ENCODE measurements around the gene TANC1.

TANC1 gene

DNA sequence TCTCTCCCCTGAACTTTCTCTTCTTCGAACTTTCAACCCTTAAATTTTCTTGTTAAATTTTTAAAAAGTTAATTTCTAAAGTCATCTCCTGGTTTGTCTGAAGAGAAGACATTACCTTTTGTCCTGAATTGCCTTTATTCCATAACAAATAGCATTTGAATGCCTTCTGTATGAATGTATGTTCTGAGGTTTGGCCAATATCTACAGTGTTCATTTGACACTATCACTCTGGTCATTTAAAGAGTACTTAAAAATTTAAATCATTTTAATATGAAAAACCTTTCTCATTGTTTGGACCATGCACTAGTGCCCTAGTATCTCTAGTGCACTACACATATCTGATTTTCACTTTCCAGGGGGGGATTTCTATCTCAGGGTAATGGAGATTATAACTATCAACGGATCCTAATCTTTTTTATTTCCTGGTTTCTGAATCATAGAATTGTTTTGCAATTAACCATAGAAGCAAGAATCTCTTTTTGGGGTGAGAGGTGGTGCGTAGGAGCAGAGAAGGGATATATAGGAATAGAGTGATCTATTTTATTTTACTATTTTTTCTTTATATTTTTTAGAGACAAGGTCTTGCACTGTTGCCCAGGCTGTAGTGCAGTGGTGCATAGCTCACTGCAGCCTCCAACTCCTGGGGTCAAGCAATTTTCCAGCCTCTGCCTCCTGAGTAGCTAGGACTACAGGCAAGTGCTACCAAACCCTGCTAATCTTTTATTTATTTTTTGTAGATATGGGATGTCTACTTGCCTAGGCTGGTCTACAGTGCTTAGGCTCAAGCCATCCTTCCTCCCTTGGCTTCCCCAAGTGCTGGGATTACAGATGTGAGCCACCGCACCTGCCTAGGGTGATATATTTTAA is 25.5 kb downstream of the TANC1 start:
- H3K36me3 ChIP-seq (ENCODE audit: control insufficient read depth, insufficient read depth, low read length) = no peaks in the 10 kb centered on the region
- H3K4me1 ChIP-seq (ENCODE audit: control insufficient read depth, insufficient read depth, low read length) = peaks cover 7% of the 10 kb centered on the region
- no peak overlapping the region for H3K27ac ChIP-seq (ENCODE audit: insufficient read depth, low read depth, low read length, poor library complexity, severe bottlenecking)
- no peak overlapping the region for H3K4me3 ChIP-seq (ENCODE audit: insufficient read depth, low read depth, low read length)
- H3K9me3 ChIP-seq (ENCODE audit: control insufficient read depth, low read length) = no peaks in the 10 kb centered on the region
- WGBS, 2 experiments = 94 to 100% methylated on average over 2 to 3 of the region's 4 CpGs
- no peaks in the 10 kb centered on the region for H3K27me3 ChIP-seq (ENCODE audit: control insufficient read depth, insufficient read depth, low read length, poor library complexity, severe bottlenecking)

DNA sequence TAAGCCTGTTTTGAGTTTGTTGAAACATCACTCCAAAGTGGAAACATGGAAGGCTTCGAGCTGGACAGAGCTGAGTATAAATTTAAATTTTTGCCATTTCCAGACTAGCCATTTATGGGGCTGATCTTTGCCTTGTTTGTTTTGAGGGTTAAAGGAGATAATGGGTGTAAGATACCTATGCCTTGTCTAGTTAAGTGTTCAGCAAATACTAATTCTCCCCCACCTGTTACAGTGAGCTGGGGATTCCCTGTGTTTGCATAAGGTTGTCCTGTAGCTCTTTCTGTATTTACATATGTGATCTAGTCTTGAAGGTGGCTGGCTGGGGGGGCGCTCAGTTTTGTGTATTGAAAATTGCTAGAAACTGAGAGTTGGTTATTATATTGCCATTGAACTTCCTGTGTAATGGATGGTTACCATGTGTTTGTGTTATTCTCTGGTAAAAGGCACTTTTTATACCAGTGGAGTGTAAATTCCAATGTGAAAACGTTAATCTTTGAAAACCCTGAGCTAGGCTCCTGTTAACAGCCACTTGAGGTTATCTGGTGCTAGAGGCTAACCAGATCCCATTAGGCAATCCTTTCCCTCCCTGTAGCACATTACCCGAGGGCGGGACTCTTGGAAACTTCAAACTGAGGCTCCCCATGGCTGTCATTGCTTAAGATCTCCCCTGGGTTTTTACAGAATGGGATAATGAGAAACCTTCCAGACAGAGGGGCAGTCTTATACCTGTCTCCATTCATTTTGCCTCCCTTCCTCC is 26.7 kb downstream of the TANC1 start:
- H3K4me3 ChIP-seq (ENCODE audit: insufficient read depth, low read depth, low read length) = no peak overlapping the region
- no peaks in the 10 kb centered on the region for H3K9me3 ChIP-seq (ENCODE audit: control insufficient read depth, low read length)
- 43 to 48% methylated on average over 5 of the region's 5 CpGs for WGBS, 2 experiments
- no peaks in the 10 kb centered on the region for H3K27me3 ChIP-seq (ENCODE audit: control insufficient read depth, insufficient read depth, low read length, poor library complexity, severe bottlenecking)
- H3K4me1 ChIP-seq (ENCODE audit: control insufficient read depth, insufficient read depth, low read length) = peaks cover 7% of the 10 kb centered on the region
- no peaks in the 10 kb centered on the region for H3K36me3 ChIP-seq (ENCODE audit: control insufficient read depth, insufficient read depth, low read length)
- H3K27ac ChIP-seq (ENCODE audit: insufficient read depth, low read depth, low read length, poor library complexity, severe bottlenecking) = no peak overlapping the region

DNA sequence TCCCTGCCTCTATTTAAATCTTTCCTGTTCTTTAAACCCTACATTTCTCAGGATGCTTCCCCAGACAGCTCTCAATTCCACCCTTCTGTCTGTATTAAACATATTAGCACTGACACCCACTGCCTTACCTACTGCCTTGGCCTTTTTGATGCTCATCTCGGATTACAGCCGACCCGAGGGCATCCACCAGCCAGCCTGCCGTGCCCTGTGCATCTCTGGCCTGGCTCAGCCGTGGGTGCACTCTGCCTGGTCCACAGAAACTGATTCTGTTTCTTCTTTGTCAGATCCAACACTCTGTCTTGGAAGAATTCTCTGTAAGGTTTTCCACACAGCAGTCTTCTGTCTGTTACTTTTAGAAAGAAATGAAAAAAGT is 27.2 kb downstream of the TANC1 start:
- H3K27me3 ChIP-seq (ENCODE audit: control insufficient read depth, insufficient read depth, low read length, poor library complexity, severe bottlenecking) = no peaks in the 10 kb centered on the region
- no peak overlapping the region for H3K27ac ChIP-seq (ENCODE audit: insufficient read depth, low read depth, low read length, poor library complexity, severe bottlenecking)
- no peaks in the 10 kb centered on the region for H3K36me3 ChIP-seq (ENCODE audit: control insufficient read depth, insufficient read depth, low read length)
- H3K9me3 ChIP-seq (ENCODE audit: control insufficient read depth, low read length) = no peaks in the 10 kb centered on the region
- H3K4me3 ChIP-seq (ENCODE audit: insufficient read depth, low read depth, low read length) = no peak overlapping the region
- peaks cover 7% of the 10 kb centered on the region for H3K4me1 ChIP-seq (ENCODE audit: control insufficient read depth, insufficient read depth, low read length)
- 47 to 54% methylated on average over 5 of the region's 5 CpGs for WGBS, 2 experiments

- Histone ChIP-seq H3K27me3 (ENCODE audit: control insufficient read depth, insufficient read depth, low read length, poor library complexity, severe bottlenecking) (no peaks in the 10 kb centered on the region), H3K9me3 (ENCODE audit: control insufficient read depth, low read length) (no peaks in the 10 kb centered on the region), H3K4me1 (ENCODE audit: control insufficient read depth, insufficient read depth, low read length) (peaks cover 7% of the 10 kb centered on the region), H3K27ac (ENCODE audit: insufficient read depth, low read depth, low read length, poor library complexity, severe bottlenecking) (no peak overlapping the region), H3K36me3 (ENCODE audit: control insufficient read depth, insufficient read depth, low read length) (no peaks in the 10 kb centered on the region), H3K4me3 (ENCODE audit: insufficient read depth, low read depth, low read length) (no peak overlapping the region)
- 95 to 97% methylated on average over 2 to 3 of the region's 4 CpGs for WGBS, 2 experiments
Observed at GRCh38 chr2:158996378-158996993, 28.0 kb downstream of the TANC1 start.

DNA sequence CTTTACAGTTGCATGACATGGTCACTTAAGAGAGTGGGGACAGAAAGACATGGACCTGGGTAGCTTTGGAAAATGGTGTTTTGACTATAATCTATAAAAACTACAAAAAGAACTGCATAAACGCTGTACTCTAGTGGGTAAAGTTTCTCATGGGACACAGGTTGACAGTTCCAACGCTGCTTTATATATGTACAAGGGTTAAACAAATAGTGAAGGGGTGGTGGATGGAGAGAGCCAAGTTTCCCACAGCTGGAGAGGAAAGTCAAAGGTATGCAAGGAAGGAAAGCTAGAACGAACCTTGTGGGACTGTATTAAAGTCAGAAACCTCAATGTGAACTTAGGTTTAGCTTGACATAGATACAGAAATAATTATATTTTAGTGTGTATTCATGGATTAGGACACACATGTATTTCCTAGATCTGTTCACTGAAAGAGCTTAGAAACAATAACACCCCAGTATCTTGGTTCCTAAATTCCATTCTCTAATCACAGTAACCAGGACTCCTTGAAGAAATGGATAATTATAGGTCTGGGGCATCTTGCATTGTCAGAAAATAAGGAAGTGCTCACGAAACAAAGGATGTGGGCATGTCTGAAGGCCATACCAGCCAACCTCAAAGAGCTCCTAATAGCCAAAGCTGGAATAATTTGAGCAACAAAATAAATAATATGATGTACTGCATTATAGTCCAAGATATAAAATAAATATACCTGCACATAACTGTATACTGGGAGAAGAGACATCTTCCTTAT is 28.8 kb downstream of the TANC1 start:
- H3K27me3 ChIP-seq (ENCODE audit: control insufficient read depth, insufficient read depth, low read length, poor library complexity, severe bottlenecking) = no peaks in the 10 kb centered on the region
- H3K4me1 ChIP-seq (ENCODE audit: control insufficient read depth, insufficient read depth, low read length) = peaks cover 7% of the 10 kb centered on the region
- H3K27ac ChIP-seq (ENCODE audit: insufficient read depth, low read depth, low read length, poor library complexity, severe bottlenecking) = no peak overlapping the region
- H3K4me3 ChIP-seq (ENCODE audit: insufficient read depth, low read depth, low read length) = no peak overlapping the region
- no peaks in the 10 kb centered on the region for H3K9me3 ChIP-seq (ENCODE audit: control insufficient read depth, low read length)
- 84 to 97% methylated on average over 4 of the region's 4 CpGs for whole genome bisulfite sequencing, 2 experiments
- H3K36me3 ChIP-seq (ENCODE audit: control insufficient read depth, insufficient read depth, low read length) = no peaks in the 10 kb centered on the region

- H3K36me3 ChIP-seq (ENCODE audit: control insufficient read depth, insufficient read depth, low read length) = no peaks in the 10 kb centered on the region
- H3K9me3 ChIP-seq (ENCODE audit: control insufficient read depth, low read length) = no peaks in the 10 kb centered on the region
- H3K4me3 ChIP-seq (ENCODE audit: insufficient read depth, low read depth, low read length) = no peak overlapping the region
- 89 to 93% methylated on average over 5 to 6 of the region's 6 CpGs for WGBS, 2 experiments
- no peak overlapping the region for H3K27ac ChIP-seq (ENCODE audit: insufficient read depth, low read depth, low read length, poor library complexity, severe bottlenecking)
- H3K4me1 ChIP-seq (ENCODE audit: control insufficient read depth, insufficient read depth, low read length) = peaks cover 7% of the 10 kb centered on the region
- H3K27me3 ChIP-seq (ENCODE audit: control insufficient read depth, insufficient read depth, low read length, poor library complexity, severe bottlenecking) = no peaks in the 10 kb centered on the region
Observed at GRCh38 chr2:158998551-158999248, 30.3 kb downstream of the TANC1 start.

DNA sequence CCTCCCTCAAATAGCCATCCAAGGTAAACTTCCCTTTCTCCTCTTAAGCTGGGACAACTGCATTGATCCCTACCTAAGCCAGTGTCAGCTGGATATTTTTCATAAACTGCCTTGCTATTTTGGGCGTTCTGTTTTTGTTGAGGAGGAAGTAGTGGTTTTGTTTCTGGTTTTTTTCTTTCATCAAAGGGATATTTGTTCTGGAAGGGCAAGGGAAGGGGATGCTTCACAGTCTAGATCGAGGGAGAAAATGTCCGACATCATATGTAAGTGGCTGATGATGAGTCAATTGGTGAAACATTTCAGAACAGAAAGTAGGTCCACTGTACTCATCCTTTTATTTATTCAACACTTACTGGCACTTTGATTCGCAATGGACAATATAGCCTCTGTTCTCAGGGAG is 31.0 kb downstream of the TANC1 start:
- 91 to 93% methylated on average over 4 of the region's 4 CpGs for WGBS, 2 experiments
- H3K9me3 ChIP-seq (ENCODE audit: control insufficient read depth, low read length) = no peaks in the 10 kb centered on the region
- H3K4me1 ChIP-seq (ENCODE audit: control insufficient read depth, insufficient read depth, low read length) = peaks cover 7% of the 10 kb centered on the region
- H3K27ac ChIP-seq (ENCODE audit: insufficient read depth, low read depth, low read length, poor library complexity, severe bottlenecking) = no peak overlapping the region
- H3K36me3 ChIP-seq (ENCODE audit: control insufficient read depth, insufficient read depth, low read length) = no peaks in the 10 kb centered on the region
- H3K27me3 ChIP-seq (ENCODE audit: control insufficient read depth, insufficient read depth, low read length, poor library complexity, severe bottlenecking) = no peaks in the 10 kb centered on the region
- no peak overlapping the region for H3K4me3 ChIP-seq (ENCODE audit: insufficient read depth, low read depth, low read length)

DNA sequence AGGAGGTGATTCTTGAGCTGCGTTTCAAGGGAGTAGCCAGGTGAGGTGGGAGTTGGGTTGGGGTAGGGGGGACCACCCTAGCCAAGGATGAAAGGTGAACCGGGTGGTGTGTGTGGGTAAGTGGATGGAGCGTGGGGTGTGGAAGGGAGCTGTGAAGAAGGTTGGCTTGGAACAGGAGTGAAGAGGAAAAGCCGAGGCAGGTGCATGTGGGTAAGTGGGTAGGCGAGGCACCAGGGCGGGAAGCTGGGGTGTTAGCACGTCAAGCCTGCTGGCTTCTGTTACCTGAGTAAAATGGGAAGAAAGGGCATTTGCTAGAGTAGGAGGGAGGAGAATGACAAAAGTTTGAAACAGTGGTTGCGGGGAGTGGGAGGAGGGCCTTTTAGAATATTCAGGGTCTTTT is 31.6 kb downstream of the TANC1 start:
- Histone ChIP-seq H3K4me3 (ENCODE audit: insufficient read depth, low read depth, low read length) (no peak overlapping the region), H3K27ac (ENCODE audit: insufficient read depth, low read depth, low read length, poor library complexity, severe bottlenecking) (no peak overlapping the region), H3K9me3 (ENCODE audit: control insufficient read depth, low read length) (no peaks in the 10 kb centered on the region), H3K27me3 (ENCODE audit: control insufficient read depth, insufficient read depth, low read length, poor library complexity, severe bottlenecking) (no peaks in the 10 kb centered on the region), H3K4me1 (ENCODE audit: control insufficient read depth, insufficient read depth, low read length) (peaks cover 5% of the 10 kb centered on the region), H3K36me3 (ENCODE audit: control insufficient read depth, insufficient read depth, low read length) (no peaks in the 10 kb centered on the region)
- WGBS, 2 experiments = 85 to 87% methylated on average over 8 of the region's 8 CpGs

DNA sequence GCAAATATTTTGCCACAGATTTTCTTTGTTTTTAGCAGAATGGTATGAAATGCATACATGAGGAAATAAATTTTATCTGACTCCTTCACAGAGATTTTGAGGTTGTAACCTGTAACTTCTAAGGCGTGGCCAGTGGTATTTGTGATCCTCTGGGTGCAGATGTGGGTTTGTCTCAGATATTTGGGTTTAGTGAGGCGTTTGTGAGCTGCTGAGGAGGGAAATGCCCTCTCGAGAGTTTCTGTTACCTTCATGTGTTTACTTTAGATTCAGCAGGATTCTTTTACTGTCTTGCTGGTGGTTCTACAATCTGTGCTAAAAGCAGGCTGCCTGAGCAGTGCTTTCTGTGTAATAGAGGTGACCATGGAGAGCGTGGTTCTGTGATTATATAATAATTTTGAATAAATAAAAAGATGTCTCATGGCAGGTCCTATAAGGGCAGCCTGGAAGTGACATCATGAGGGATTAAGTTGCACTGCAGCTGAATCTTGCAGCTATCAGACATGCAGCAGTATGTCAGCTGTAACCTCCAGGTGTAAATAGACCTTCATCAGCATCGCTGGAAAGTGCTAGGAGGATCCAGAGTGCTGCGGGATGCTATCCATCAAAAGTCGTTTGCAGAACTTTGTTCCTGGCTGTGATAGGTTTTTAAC is 34.1 kb downstream of the TANC1 start:
- Histone ChIP-seq H3K4me3 (ENCODE audit: insufficient read depth, low read depth, low read length) (no peak overlapping the region), H3K27me3 (ENCODE audit: control insufficient read depth, insufficient read depth, low read length, poor library complexity, severe bottlenecking) (no peaks in the 10 kb centered on the region), H3K27ac (ENCODE audit: insufficient read depth, low read depth, low read length, poor library complexity, severe bottlenecking) (no peak overlapping the region), H3K36me3 (ENCODE audit: control insufficient read depth, insufficient read depth, low read length) (no peaks in the 10 kb centered on the region), H3K4me1 (ENCODE audit: control insufficient read depth, insufficient read depth, low read length) (no peaks in the 10 kb centered on the region), H3K9me3 (ENCODE audit: control insufficient read depth, low read length) (no peaks in the 10 kb centered on the region)
- WGBS, 2 experiments = 87 to 88% methylated on average over 7 of the region's 7 CpGs

All from ectodermal cell (in vitro differentiated cells).